ENCODE measurements around the gene WDFY2.

Gene WDFY2

GRCh38 chr13:51547425-51548176, 36.7 kb upstream of the WDFY2 start:
- no peak for TF ChIP-seq CTCF (IDR thresholded peaks at IDR 0.05; ENCODE audit: insufficient read depth, missing control alignments)
- FAIRE-seq = no peak
- no peak for DNase-seq (ENCODE audit: insufficient read length, low spot score)

- FAIRE-seq (no peak), DNase-seq (ENCODE audit: insufficient read length, low spot score) (no peak)
- no peak for TF ChIP-seq CTCF (IDR thresholded peaks at IDR 0.05; ENCODE audit: insufficient read depth, missing control alignments)
Measured at GRCh38 chr13:51549050-51549449, 35.2 kb upstream of the WDFY2 start.

DNA sequence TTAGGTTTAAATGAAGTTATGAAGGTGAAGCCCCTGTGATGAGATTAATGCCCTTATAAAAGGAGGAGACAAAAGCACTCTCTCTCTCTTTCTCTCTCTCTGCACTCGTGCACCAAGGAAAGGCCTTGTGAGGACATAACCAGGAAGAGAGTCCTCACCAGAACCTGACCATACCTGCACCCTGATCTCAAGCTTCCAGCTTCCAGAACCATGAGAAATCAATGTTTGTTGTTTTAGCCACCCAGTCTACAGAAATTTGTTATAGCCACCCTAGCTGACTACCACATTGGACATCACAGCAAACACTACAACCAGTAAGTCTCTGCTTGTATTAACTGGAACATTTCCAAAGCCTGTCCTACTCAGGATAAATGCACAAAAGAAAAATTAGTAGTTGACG, 34.7 kb upstream of the WDFY2 start:
- TF ChIP-seq CTCF (IDR thresholded peaks at IDR 0.05; ENCODE audit: insufficient read depth, missing control alignments) = no peak
- FAIRE-seq = no peak
- DNase-seq (ENCODE audit: insufficient read length, low spot score) = no peak

GRCh38 chr13:51550151-51550550, 34.1 kb upstream of the WDFY2 start:
- FAIRE-seq (no peak), DNase-seq (ENCODE audit: insufficient read length, low spot score) (no peak)
- no peak for TF ChIP-seq CTCF (IDR thresholded peaks at IDR 0.05; ENCODE audit: insufficient read depth, missing control alignments)

DNA sequence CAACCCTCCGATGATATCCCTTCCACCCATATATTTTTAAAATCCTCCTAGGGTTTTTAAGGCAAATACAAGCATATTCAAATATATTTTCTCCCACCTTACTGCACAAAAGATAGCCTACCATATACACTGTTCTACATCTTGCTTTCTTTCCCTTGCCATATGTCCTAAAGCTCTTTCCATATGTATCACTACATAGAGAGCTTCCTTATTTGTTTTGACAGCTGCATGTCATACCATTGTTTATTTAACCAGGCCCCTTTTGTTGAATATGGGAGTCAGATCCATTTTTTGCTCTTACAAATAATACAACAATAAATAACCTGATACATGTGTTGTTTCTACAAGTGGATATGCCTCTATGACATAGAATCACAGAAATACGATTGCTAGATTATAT, 32.8 kb upstream of the WDFY2 start:
- DNase-seq (ENCODE audit: insufficient read length, low spot score) (no peak), FAIRE-seq (no peak)
- TF ChIP-seq CTCF (IDR thresholded peaks at IDR 0.05; ENCODE audit: insufficient read depth, missing control alignments) = no peak

DNA sequence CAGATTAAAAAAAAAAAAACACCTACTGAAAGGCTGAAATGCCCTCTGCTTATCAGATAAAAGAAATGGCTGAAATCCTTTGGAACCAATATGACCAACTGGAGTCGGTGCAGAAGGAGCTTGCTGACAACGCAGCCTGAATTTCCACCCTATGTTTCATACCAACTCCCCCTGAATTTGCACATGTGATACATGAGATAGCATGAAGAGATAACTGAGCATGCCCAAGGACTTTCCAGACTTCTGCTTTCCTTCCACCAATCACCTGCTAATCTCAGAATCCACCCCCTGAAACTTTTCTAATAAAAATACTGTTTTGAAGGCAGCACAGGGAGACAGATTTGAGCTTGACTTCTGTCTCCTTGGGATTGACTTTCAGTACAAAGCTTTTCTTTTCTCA, 32.2 kb upstream of the WDFY2 start:
- FAIRE-seq (no peak), DNase-seq (ENCODE audit: insufficient read length, low spot score) (no peak)
- TF ChIP-seq CTCF (IDR thresholded peaks at IDR 0.05; ENCODE audit: insufficient read depth, missing control alignments) = no peak

- TF ChIP-seq CTCF (IDR thresholded peaks at IDR 0.05; ENCODE audit: insufficient read depth, missing control alignments) = no peak
- DNase-seq (ENCODE audit: insufficient read length, low spot score) (no peak), FAIRE-seq (no peak)
Measured at GRCh38 chr13:51553531-51553930, 30.7 kb upstream of the WDFY2 start.
